Prostate gland (tissue), 2 donors: ENCODE measurements around the gene TMOD3. TPM values are rescaled to one million over a fixed set of nuclear protein-coding genes. Genes with fewer than 3 reads are reported as not detected.

Experiments
- DNase-seq: peaks from one replicate; pipeline ENCODE4 v3.0.0-alpha.2; 2019; ENCODE audit warnings: low spot score
- H3K27ac ChIP-seq, 2 donors: fragments of 200-600 bp; sonication (generic); 2 replicates each; pipeline ENCODE4 v1.5.1; 2017 to 2019
- H3K27me3 ChIP-seq: fragments of 200-600 bp; sonication (generic); replicated peaks from 2 replicates; pipeline ENCODE4 v1.5.1; 2019; ENCODE audit not compliant: insufficient read depth
- H3K36me3 ChIP-seq, 2 donors: fragments of 200-600 bp; sonication (generic); 1 replicate in 1 of 2; 2 replicates in 1 of 2; pipeline versions ENCODE4 v1.5.1 to v1.8.1; 2017 to 2019
- H3K4me1 ChIP-seq: fragments of 200-600 bp; sonication (generic); replicated peaks from 2 replicates; pipeline ENCODE4 v1.5.1; 2019
- H3K4me3 ChIP-seq, 2 donors: fragments of 200-600 bp; sonication (generic); 2 replicates each; pipeline ENCODE4 v1.5.1; 2017 to 2019
- H3K9me3 ChIP-seq: fragments of 200-600 bp; sonication (generic); 2 replicates; pipeline ENCODE4 v1.5.1; 2017
- CTCF ChIP-seq, 4 experiments: fragments of 200-600 bp in 2 of 4; fragments of 450-650 bp in 2 of 4; sonication (generic) in 2 of 4; IDR thresholded peaks; 1 replicate in 3 of 4; 2 replicates in 1 of 4; pipeline ENCODE4 v1.5.1; 2016 to 2019; ENCODE audit warnings: antibody characterized with exemption in 4 of 4, mild to moderate bottlenecking in 2 of 4, moderate library complexity in 2 of 4
- POLR2A ChIP-seq: fragments of 450-650 bp; IDR thresholded peaks from one replicate; pipeline ENCODE4 v1.6.1; 2016; ENCODE audit warnings: antibody characterized with exemption, mild to moderate bottlenecking
- POLR2AphosphoS5 ChIP-seq: sonication (generic); formaldehyde crosslinking; IDR thresholded peaks from one replicate; pipeline ENCODE4 v1.6.1; 2017; ENCODE audit warnings: antibody characterized with exemption
- WGBS: methylation state at CpG from one replicate; pipeline ENCODE4 v1.1.5; 2018; 5-methylcytosine and 5-hydroxymethylcytosine counted together
- intact Hi-C: fragments of 100-400 bp; cut with DNase I; formaldehyde crosslinking; loops from one replicate; pipeline ENCODE4 v1.14.2; 2022
- total RNA-seq, 2 donors: library from RNA; depleted of rRNA; stranded (reverse); fragments of >200 nt; gene quantifications; one replicate each; pipeline ENCODE4 v1.1.0, GENCODE V29; 2016

The TMOD3 gene
- total RNA-seq, 2 donors from 2014 or later = 17.2 to 19.6 TPM

GRCh38 chr15:51861557-51862359 lies 32.3 kb downstream of the TMOD3 start:
- 88% methylated on average over 10 of the region's 10 CpGs for WGBS
- H3K4me3 ChIP-seq = no peak overlapping the region
- TF ChIP-seq POLR2AphosphoS5 = no peak
- no peak for TF ChIP-seq CTCF (IDR thresholded peaks at IDR 0.05)
- DNase-seq = no peak
- H3K27me3 ChIP-seq = no peaks in the 10 kb centered on the region
- no peaks in the 10 kb centered on the region for H3K4me1 ChIP-seq
- no peaks in the 10 kb centered on the region for H3K9me3 ChIP-seq
- H3K27ac ChIP-seq = no peak overlapping the region
- H3K36me3 ChIP-seq = peaks cover 0 to 9% of the 10 kb centered on the region in 2 donors
- intact Hi-C loops = no loop called here

GRCh38 chr15:51863131-51863530 lies 33.7 kb downstream of the TMOD3 start:
- no peak overlapping the region for H3K4me3 ChIP-seq
- peaks cover 0 to 9% of the 10 kb centered on the region in 2 donors for H3K36me3 ChIP-seq
- no peak overlapping the region for H3K27ac ChIP-seq
- H3K4me1 ChIP-seq = no peaks in the 10 kb centered on the region
- intact Hi-C loops = no loop called here
- H3K9me3 ChIP-seq = no peaks in the 10 kb centered on the region
- TF ChIP-seq CTCF (IDR thresholded peaks at IDR 0.05) (no peak), POLR2A (no peak), POLR2AphosphoS5 (no peak)
- no peak for DNase-seq
- no peaks in the 10 kb centered on the region for H3K27me3 ChIP-seq
- WGBS = 97% methylated on average over 2 of the region's 2 CpGs

GRCh38 chr15:51864408-51865056 lies 35.1 kb downstream of the TMOD3 start:
- 90% methylated on average over 4 of the region's 4 CpGs for WGBS
- DNase-seq = no peak
- Histone ChIP-seq H3K4me3 (no peak overlapping the region), H3K27me3 (no peaks in the 10 kb centered on the region), H3K27ac (no peak overlapping the region), H3K9me3 (no peaks in the 10 kb centered on the region), H3K4me1 (no peaks in the 10 kb centered on the region), H3K36me3 (peaks cover 0 to 9% of the 10 kb centered on the region in 2 donors)
- TF ChIP-seq CTCF (IDR thresholded peaks at IDR 0.05) (no peak), POLR2AphosphoS5 (no peak), POLR2A (no peak)
- intact Hi-C loops = no loop called here

- Histone ChIP-seq H3K36me3 (peaks cover 0 to 9% of the 10 kb centered on the region in 2 donors), H3K27ac (no peak overlapping the region), H3K4me1 (no peaks in the 10 kb centered on the region), H3K9me3 (no peaks in the 10 kb centered on the region), H3K4me3 (no peak overlapping the region), H3K27me3 (no peaks in the 10 kb centered on the region)
- DNase-seq = no peak
- no peak for TF ChIP-seq POLR2AphosphoS5
- TF ChIP-seq CTCF (IDR thresholded peaks at IDR 0.05) = no peak
- no peak for TF ChIP-seq POLR2A
- intact Hi-C loops = no loop called here
- 92% methylated on average over 1 of the region's 1 CpG for WGBS
These were observed 35.9 kb downstream of the TMOD3 start for GRCh38 chr15:51865317-51865716.
